Tibial nerve (tissue), 4 donors: ENCODE results near the gene FBXL7. TPM values are rescaled to one million over a fixed set of nuclear protein-coding genes. Genes with fewer than 3 reads are reported as not detected.

ENCODE experiments used
- DNase-seq, 2 donors: peaks; one replicate each; pipeline ENCODE4 v3.0.0-alpha.2; 2019; ENCODE audit warnings: low spot score in 2 of 2
- H3K27ac ChIP-seq, 4 donors: fragments of 200-600 bp; sonication (generic) in 3 of 4; one replicate each; pipeline ENCODE4 v1.5.1; 2017 to 2019; ENCODE audit warnings: mild to moderate bottlenecking in 1 of 4
- H3K27me3 ChIP-seq, 2 donors: fragments of 200-600 bp; sonication (generic) in 1 of 2; one replicate each; pipeline versions ENCODE4 v1.5.1 to v1.6.0; 2017 to 2019
- H3K36me3 ChIP-seq, 3 donors: fragments of 200-600 bp; sonication (generic); one replicate each; pipeline ENCODE4 v1.5.1; 2018 to 2019
- H3K4me1 ChIP-seq, 4 donors: fragments of 200-600 bp; sonication (generic) in 3 of 4; one replicate each; pipeline ENCODE4 v1.5.1; 2017 to 2019
- H3K4me3 ChIP-seq, 4 donors: fragments of 200-600 bp; sonication (generic) in 3 of 4; one replicate each; pipeline ENCODE4 v1.5.1; 2017 to 2019; ENCODE audit warnings: mild to moderate bottlenecking in 1 of 4, moderate library complexity in 1 of 4
- H3K9me3 ChIP-seq, 4 donors: fragments of 200-600 bp; sonication (generic) in 3 of 4; one replicate each; pipeline ENCODE4 v1.5.1; 2017 to 2019
- EP300 ChIP-seq, 2 donors: sonication (generic); formaldehyde crosslinking; IDR thresholded peaks; one replicate each; pipeline ENCODE4 v1.6.1; 2017; ENCODE audit warnings: antibody characterized with exemption in 2 of 2, mild to moderate bottlenecking in 1 of 2
- POLR2A ChIP-seq, 2 donors: fragments of 450-650 bp; IDR thresholded peaks; one replicate each; pipeline ENCODE4 v1.6.1; 2017; ENCODE audit warnings: antibody characterized with exemption in 2 of 2, mild to moderate bottlenecking in 2 of 2, moderate library complexity in 2 of 2
- WGBS, 2 donors: methylation state at CpG; one replicate each; pipeline ENCODE4 v1.1.5; 2018; 5-methylcytosine and 5-hydroxymethylcytosine counted together
- total RNA-seq, 4 donors: library from RNA; depleted of rRNA; stranded (reverse); fragments of >200 nt; gene quantifications; one replicate each; pipeline ENCODE4 v1.1.0, GENCODE V29; 2016
- TF ChIP-seq, protein P1 (sequence below), 5 experiments: fragments of 200-600 bp in 3 of 5; fragments of 450-650 bp in 2 of 5; sonication (generic) in 3 of 5; IDR thresholded peaks; one replicate each; pipeline ENCODE4 v1.5.1; 2016 to 2019; ENCODE audit warnings: antibody characterized with exemption in 5 of 5, mild to moderate bottlenecking in 3 of 5, moderate library complexity in 2 of 5

Gene FBXL7
- total RNA-seq, 4 donors from 2014 or later = 33.6 to 54.5 (median 40.9) TPM

DNA sequence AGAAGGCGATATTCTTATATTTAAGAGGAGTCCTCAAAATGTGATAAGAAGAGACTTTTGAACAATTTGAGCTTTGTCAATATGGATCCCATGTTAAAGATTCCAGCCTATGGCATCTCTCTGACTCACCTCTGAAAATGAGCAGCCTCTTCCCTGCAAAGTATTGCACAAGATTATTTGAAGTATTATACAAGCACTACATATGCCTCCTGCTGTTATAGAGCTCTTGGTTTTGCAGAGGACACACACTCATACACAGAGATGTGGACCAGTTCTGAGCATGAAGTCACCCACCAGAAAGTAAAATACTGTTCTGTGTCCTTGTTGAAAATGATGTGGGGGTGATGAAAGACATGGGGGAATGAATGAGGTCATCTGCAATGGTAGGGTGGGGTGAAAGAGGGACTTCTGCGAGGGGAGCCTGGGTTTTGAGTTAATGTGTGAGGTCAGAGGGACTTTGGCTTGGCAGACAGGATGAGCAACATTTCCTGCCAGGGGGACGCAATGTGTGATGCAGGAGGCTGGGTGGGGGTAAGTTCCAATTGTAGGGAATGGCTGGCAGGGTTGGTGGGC, 25.8 kb downstream of the FBXL7 start:
- no peaks in the 10 kb centered on the region for H3K9me3 ChIP-seq
- H3K4me1 ChIP-seq = peaks cover 0 to 50% (median 0%) of the 10 kb centered on the region in 4 donors
- peak overlapping the region in 1 of 4 donors; percentile 30 for H3K27ac ChIP-seq
- WGBS, 2 donors = 72 to 76% methylated on average over 3 of the region's 3 CpGs
- H3K36me3 ChIP-seq = no peaks in the 10 kb centered on the region
- H3K4me3 ChIP-seq = no peak overlapping the region
- TF ChIP-seq POLR2A (IDR thresholded peaks at IDR 0.05) (no peak), EP300 (IDR thresholded peaks at IDR 0.05) (no peak)
- TF ChIP-seq, protein P1, sequence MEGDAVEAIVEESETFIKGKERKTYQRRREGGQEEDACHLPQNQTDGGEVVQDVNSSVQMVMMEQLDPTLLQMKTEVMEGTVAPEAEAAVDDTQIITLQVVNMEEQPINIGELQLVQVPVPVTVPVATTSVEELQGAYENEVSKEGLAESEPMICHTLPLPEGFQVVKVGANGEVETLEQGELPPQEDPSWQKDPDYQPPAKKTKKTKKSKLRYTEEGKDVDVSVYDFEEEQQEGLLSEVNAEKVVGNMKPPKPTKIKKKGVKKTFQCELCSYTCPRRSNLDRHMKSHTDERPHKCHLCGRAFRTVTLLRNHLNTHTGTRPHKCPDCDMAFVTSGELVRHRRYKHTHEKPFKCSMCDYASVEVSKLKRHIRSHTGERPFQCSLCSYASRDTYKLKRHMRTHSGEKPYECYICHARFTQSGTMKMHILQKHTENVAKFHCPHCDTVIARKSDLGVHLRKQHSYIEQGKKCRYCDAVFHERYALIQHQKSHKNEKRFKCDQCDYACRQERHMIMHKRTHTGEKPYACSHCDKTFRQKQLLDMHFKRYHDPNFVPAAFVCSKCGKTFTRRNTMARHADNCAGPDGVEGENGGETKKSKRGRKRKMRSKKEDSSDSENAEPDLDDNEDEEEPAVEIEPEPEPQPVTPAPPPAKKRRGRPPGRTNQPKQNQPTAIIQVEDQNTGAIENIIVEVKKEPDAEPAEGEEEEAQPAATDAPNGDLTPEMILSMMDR (IDR thresholded peaks at IDR 0.05) = no peak
- DNase-seq = no peak
- H3K27me3 ChIP-seq = no peaks in the 10 kb centered on the region

DNA sequence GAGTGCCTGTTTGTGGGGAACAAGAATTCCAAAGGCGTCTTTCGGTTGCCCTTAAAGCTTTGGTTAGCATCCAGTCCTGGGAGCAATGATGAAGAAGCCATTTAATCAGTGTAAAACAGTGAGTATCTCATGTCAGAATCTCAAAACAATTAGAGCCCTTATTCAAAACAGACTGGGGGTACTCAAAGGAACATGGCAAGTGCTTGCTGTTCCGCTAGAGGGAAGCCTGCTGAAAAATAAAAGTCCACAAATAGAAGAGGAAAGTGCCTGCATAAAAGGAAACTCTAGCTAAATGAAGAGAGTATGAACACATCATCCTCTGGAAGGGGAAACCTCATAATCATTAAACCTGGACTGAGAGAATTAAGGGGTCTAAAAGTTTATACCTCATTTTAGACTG, 26.4 kb downstream of the FBXL7 start:
- 45 to 57% methylated on average over 3 of the region's 3 CpGs for WGBS, 2 donors
- no peaks in the 10 kb centered on the region for H3K27me3 ChIP-seq
- DNase-seq = no peak

DNA sequence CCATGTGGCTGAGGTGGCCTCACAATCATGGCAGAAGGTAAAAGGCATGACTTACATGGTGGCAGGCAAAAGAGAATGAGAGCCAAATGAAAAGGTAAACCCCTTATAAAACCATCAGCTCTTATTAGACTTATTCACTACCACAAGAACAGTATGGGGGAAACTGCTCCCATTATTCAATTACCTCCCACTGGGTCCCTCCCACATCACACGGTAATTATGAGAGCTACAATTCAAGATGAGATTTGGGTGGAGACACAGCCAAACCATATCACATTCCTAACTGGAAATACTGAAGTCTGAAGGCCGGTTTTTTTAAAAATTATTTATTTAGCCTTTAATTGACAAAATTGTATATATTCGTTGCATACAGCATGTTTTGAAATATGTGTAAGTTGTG, 28.5 kb downstream of the FBXL7 start:
- Histone ChIP-seq H3K4me3 (no peak overlapping the region), H3K4me1 (peaks cover 0 to 48% (median 7%) of the 10 kb centered on the region in 4 donors), H3K36me3 (no peaks in the 10 kb centered on the region), H3K27ac (no peak overlapping the region), H3K27me3 (no peaks in the 10 kb centered on the region), H3K9me3 (no peaks in the 10 kb centered on the region)
- TF ChIP-seq, protein P1 (IDR thresholded peaks at IDR 0.05) = no peak
- TF ChIP-seq POLR2A (IDR thresholded peaks at IDR 0.05) = no peak
- no peak for TF ChIP-seq EP300 (IDR thresholded peaks at IDR 0.05)
- DNase-seq = no peak
- WGBS, 2 donors = 85% methylated on average over 3 of the region's 3 CpGs

More for the DNA sequence above, 26.4 kb downstream of the FBXL7 start:
- peak overlapping the region in 2 of 4 donors; percentile 19 to 30 for H3K27ac ChIP-seq
- no peak overlapping the region for H3K4me3 ChIP-seq
- H3K9me3 ChIP-seq = no peaks in the 10 kb centered on the region
- H3K36me3 ChIP-seq = no peaks in the 10 kb centered on the region
- TF ChIP-seq, protein P1 (IDR thresholded peaks at IDR 0.05) = peak in 3 of 5 experiments; percentile 21 to 28 (median 22)
- TF ChIP-seq EP300 (IDR thresholded peaks at IDR 0.05) = no peak
- H3K4me1 ChIP-seq = peaks cover 0 to 47% (median 0%) of the 10 kb centered on the region in 4 donors

DNA sequence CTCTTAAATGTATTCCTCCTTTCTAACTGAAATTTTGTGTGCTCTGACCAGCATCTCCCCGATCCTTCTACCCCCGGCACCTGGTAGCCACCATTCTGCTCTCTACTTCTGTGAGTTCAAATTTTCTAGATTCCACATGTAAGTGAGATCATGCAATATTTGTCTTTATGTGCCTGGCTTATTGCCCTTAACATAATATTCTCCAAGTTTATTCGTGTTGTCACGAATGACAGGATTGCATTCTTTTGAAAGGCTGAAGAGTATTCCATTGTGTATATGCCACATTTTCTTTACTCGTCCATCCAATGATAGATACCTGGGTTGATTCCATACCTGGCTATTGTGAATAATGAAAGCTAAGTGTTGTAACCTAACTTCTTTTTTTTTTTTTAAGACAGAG, 29.0 kb downstream of the FBXL7 start:
- Histone ChIP-seq H3K27ac (no peak overlapping the region), H3K4me1 (peaks cover 0 to 52% (median 9%) of the 10 kb centered on the region in 4 donors), H3K4me3 (no peak overlapping the region), H3K27me3 (no peaks in the 10 kb centered on the region), H3K36me3 (no peaks in the 10 kb centered on the region), H3K9me3 (no peaks in the 10 kb centered on the region)
- no peak for DNase-seq
- 86 to 93% methylated on average over 5 of the region's 5 CpGs for WGBS, 2 donors
- no peak for TF ChIP-seq EP300 (IDR thresholded peaks at IDR 0.05)
- TF ChIP-seq, protein P1 (IDR thresholded peaks at IDR 0.05) = no peak
- no peak for TF ChIP-seq POLR2A (IDR thresholded peaks at IDR 0.05)

DNA sequence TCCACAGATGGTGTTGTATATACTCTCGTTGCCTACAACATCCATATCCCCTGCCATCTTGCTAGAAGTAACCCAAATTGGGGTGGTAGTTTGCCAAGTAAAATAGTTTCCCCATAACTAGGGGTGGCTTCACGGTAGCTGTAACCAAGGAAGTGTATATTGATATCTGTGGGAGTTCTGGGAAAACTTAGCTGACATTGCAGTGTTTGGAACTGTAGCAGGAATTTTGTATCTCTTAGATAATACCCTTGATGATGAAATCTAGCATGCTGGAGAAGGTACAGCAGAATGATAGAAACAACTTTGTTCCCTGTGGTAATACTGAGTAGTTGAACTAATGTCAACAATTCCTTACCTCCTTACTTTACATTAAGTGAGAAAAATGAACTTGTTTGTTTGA, 29.8 kb downstream of the FBXL7 start:
- DNase-seq = no peak
- Histone ChIP-seq H3K9me3 (no peaks in the 10 kb centered on the region), H3K27ac (no peak overlapping the region), H3K36me3 (no peaks in the 10 kb centered on the region), H3K27me3 (no peaks in the 10 kb centered on the region), H3K4me1 (peaks cover 0 to 49% (median 9%) of the 10 kb centered on the region in 4 donors), H3K4me3 (no peak overlapping the region)
- TF ChIP-seq, protein P1 (IDR thresholded peaks at IDR 0.05) = no peak
- TF ChIP-seq EP300 (IDR thresholded peaks at IDR 0.05) = no peak
- TF ChIP-seq POLR2A (IDR thresholded peaks at IDR 0.05) = no peak
- whole genome bisulfite sequencing, 2 donors = 88 to 90% methylated on average over 2 of the region's 2 CpGs
